ENCODE results near the gene MCOLN1.

The MCOLN1 gene

DNA sequence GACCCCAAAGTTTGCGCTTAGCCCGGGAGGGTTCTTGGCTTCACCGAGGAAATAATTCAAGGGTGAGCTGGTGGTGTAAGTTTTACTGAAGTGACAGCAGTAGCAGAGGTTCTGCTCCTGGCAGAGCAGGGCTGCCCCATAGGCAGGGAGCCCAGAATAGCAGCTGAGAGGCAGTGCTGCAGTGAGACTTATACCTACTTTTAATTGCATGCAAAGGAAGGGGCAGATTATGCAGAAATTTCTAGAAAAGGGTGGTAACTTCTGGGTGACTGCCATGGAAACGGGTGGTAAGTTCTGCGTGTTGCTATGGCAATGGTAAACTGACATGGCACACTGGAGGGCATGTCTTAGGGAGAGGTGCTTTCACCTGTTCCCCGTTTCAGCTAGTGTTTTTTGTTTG lies 55.7 kb downstream of the MCOLN1 start:
- no peak for DNase-seq

DNA sequence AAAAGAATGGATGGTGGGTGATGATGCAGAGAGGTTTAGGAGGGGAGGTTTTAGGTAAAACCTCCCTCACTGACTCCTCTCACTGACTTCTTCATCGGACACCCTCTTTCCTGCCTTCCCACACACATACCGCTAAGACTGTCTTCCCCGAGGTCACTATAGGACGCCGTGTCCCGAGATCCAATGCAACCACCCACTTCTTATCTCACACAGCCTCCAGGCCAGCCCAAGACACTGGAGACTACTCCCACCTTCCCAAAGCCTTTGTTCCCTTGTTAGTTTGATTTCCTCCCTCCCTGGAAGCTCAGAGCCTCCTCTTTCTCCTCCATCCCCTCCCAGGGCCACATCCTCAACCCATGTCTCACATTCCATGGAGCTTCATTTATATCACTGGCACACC lies 56.8 kb downstream of the MCOLN1 start:
- no peak for DNase-seq

DNA sequence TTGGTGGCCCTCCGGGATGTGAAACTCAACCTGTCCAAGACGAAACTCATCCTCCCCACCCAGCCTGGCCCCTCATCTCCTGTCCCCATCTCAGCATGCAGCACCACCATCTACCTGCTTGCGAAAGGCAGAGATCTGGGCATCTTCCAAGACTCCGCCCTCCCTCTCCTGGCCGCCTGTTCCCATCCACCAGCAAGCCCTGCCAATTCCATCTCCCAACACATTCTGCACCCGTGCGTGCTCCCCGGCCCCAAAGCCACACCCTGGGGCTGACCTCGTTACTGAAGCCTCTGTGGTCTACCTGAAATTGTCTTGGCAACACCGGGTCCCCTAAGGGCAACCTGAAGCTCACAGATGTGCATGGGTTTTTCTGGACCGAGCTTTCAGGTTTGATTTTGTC lies 60.0 kb downstream of the MCOLN1 start:
- DNase-seq = no peak
